Measurements from ENCODE around the gene SLCO4A1. TPM values are rescaled to one million over a fixed set of nuclear protein-coding genes. Genes with fewer than 3 reads are reported as not detected.

SLCO4A1 gene
- total and polyA plus RNA-seq, 12 donors = 1.5 to 52.7 (median 6.8) TPM

DNA sequence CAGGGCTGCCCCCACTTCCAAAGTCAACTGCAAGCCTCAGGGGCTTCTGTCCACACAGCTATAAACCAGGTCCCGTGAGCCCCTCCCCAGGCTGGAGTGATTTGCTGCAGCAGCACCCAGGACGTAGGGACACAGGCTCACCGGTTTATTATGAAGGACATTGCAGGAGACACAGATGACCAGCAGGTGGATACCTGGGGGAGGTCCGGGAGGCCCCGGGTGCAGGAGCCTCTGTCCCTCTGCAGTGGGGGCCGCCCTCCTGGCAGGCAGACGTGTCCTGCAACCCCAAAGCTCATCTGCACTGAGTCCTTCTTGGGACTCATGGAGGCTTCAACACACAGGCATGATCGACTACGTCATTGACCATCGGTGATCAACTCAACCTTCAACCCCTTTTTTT is 51.8 kb downstream of the SLCO4A1 start:
- intact Hi-C loops (cut with DNase I) = no loop called here
- H3K27me3 ChIP-seq = peaks cover 0 to 40% (median 21%) of the 10 kb centered on the region in 7 donors
- ATAC-seq = no peak

DNA sequence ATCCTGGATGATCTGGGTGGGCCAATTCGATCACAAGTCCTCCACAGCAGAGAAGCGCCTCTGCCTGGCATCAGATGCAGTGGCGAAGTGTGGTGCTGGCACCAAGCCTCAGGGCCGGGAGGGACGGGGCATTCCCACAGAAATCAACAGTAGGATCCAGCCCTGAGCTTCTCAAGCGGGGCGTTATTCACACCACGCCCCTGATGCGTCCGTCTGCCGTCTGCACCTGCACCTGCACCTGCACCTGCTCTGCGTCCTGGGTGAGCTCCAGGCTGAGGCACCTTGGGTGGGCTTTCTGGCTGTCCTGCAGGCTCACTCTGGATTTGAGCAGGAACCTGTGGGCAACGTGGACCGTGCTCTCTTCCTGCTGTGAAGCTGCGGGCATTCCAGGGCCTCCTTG is 52.6 kb downstream of the SLCO4A1 start:
- WGBS, 2 donors = 82 to 86% methylated on average over 15 of the region's 15 CpGs
- DNase-seq = no peak

More for the DNA sequence above, 51.8 kb downstream of the SLCO4A1 start:
- H3K4me3 ChIP-seq = no peak overlapping the region
- no peaks in the 10 kb centered on the region for H3K9me3 ChIP-seq
- whole genome bisulfite sequencing, 2 donors = 73 to 78% methylated on average over 10 of the region's 10 CpGs
- no peaks in the 10 kb centered on the region for H3K4me1 ChIP-seq
- TF ChIP-seq, protein P1, sequence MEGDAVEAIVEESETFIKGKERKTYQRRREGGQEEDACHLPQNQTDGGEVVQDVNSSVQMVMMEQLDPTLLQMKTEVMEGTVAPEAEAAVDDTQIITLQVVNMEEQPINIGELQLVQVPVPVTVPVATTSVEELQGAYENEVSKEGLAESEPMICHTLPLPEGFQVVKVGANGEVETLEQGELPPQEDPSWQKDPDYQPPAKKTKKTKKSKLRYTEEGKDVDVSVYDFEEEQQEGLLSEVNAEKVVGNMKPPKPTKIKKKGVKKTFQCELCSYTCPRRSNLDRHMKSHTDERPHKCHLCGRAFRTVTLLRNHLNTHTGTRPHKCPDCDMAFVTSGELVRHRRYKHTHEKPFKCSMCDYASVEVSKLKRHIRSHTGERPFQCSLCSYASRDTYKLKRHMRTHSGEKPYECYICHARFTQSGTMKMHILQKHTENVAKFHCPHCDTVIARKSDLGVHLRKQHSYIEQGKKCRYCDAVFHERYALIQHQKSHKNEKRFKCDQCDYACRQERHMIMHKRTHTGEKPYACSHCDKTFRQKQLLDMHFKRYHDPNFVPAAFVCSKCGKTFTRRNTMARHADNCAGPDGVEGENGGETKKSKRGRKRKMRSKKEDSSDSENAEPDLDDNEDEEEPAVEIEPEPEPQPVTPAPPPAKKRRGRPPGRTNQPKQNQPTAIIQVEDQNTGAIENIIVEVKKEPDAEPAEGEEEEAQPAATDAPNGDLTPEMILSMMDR (IDR thresholded peaks at IDR 0.05) = no peak
- no peak overlapping the region for H3K27ac ChIP-seq
- no peak for DNase-seq
- no peaks in the 10 kb centered on the region for H3K36me3 ChIP-seq

DNA sequence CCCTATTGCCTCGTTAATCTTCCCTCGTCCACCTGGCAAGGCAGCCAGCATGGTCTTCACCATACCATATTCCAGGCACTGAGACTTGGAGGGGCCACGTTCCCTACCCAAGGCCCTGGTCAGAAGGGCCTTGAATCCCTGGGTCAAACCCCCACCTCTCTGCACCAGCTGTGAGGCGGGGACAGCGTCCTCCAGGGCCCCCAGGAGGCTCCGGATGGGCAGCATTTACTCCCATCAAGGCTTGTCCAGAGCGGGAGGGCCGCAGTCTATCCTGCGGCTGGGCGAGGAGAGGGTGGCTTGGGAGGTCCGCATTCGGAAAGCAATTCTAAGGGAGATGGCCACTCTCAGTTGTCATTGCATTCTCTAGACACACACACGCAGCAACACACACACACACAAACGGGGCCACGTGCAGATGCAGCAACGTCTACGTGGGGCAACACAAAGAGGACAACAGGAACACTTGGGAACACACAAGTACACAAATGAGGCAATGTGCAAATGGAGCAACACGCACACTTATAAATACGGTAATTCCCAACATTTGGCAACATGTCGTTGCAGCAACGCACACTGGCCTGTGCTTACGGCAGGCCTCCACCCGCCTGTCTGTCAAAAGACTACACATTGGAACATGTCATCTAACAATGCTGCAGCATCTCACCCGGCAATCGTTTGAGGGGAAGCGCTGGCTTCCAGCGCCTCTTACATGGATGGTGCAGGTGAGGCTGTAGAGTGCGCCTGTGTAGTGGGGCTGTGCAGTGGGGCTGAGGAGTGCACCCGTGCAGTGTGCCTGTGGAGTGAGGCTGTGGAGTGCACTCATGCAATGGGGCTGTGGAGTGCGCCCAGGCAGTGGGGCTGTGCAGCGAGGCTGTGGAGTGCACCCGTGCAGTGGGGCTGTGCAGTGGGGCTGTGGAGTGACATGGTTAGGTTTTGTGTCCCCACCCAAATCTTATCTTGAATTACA is 53.4 kb downstream of the SLCO4A1 start:
- Histone ChIP-seq H3K27ac (no peak overlapping the region), H3K9me3 (no peaks in the 10 kb centered on the region), H3K36me3 (no peaks in the 10 kb centered on the region), H3K27me3 (peaks cover 0 to 34% (median 21%) of the 10 kb centered on the region in 7 donors), H3K4me1 (no peaks in the 10 kb centered on the region), H3K4me3 (no peak overlapping the region)
- WGBS, 2 donors = 83 to 85% methylated on average over 32 of the region's 32 CpGs
- DNase-seq (no peak), ATAC-seq (no peak)
- intact Hi-C loops (cut with DNase I) = no loop called here
- TF ChIP-seq, protein P1 (IDR thresholded peaks at IDR 0.05) = no peak

More for the DNA sequence above, 52.6 kb downstream of the SLCO4A1 start:
- Histone ChIP-seq H3K27me3 (peaks cover 0 to 36% (median 21%) of the 10 kb centered on the region in 7 donors), H3K9me3 (no peaks in the 10 kb centered on the region), H3K27ac (no peak overlapping the region), H3K36me3 (no peaks in the 10 kb centered on the region), H3K4me3 (no peak overlapping the region), H3K4me1 (no peaks in the 10 kb centered on the region)
- TF ChIP-seq, protein P1 (IDR thresholded peaks at IDR 0.05) = no peak
- ATAC-seq = no peak
- intact Hi-C loops (cut with DNase I) = no loop called here

DNA sequence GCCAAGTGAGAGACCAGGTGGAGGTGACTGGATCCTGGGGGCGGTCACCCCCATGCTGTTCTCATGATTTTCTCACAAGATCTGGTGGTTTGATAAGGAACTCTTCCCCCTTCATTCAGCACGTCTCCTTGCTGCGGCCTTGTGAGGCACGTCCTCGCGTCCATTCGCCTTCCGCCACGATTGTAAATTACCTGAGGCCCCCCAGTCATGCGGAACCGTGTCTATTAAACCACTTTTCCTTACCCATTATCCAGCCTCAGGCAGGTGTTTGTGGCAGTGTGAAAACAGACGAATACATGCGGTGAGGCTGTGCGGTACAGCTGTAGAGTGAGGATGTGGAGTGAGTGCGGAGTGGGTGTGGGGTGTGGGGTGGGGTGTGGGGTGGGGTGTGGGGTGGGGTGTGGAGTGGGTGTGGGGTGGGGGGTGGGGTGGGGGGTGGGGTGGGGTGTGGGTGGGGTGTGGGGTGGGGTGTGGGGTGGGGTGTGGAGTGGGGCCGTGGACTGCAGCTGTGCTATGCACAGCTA is 54.2 kb downstream of the SLCO4A1 start:
- Histone ChIP-seq H3K4me1 (no peaks in the 10 kb centered on the region), H3K9me3 (no peaks in the 10 kb centered on the region), H3K27ac (no peak overlapping the region), H3K27me3 (peaks cover 0 to 30% (median 20%) of the 10 kb centered on the region in 7 donors), H3K36me3 (no peaks in the 10 kb centered on the region), H3K4me3 (no peak overlapping the region)
- TF ChIP-seq, protein P1 (IDR thresholded peaks at IDR 0.05) = no peak
- ATAC-seq (no peak), DNase-seq (no peak)
- intact Hi-C loops (cut with DNase I) = no loop called here
- 86 to 87% methylated on average over 16 of the region's 16 CpGs for WGBS, 2 donors
